SK-N-SH treated with all-trans-retinoic acid at 6 μM for 48 hours (cell line): ENCODE data around the gene ESCO1.

Experiments used
- ATAC-seq: fragments of 200-7000 bp; cut with Tn5 transposase; 3 replicates; pipeline ENCODE4 v1.9.1; 2020; ENCODE audit warnings: mild to moderate bottlenecking, moderate library complexity
- ARNTL ChIP-seq: fragments of 450-650 bp; formaldehyde crosslinking; IDR thresholded peaks from 2 replicates; pipeline ENCODE4 v1.5.0; 2020; ENCODE audit warnings: low read depth, mild to moderate bottlenecking, moderate library complexity, borderline replicate concordance
- BACH2 ChIP-seq: fragments of 250-450 bp; sonication (Bioruptor Pico); IDR thresholded peaks from 2 replicates; pipeline ENCODE4 v1.9.0; 2021; ENCODE audit warnings: mild to moderate bottlenecking, borderline replicate concordance
- CSDC2 ChIP-seq: fragments of 250-450 bp; sonication (Bioruptor Pico); IDR thresholded peaks from 2 replicates; pipeline ENCODE4 v1.5.0; 2020; ENCODE audit warnings: mild to moderate bottlenecking, moderate library complexity
- ESRRG ChIP-seq: fragments of 250-450 bp; sonication (Bioruptor Pico); IDR thresholded peaks from 2 replicates; pipeline ENCODE4 v1.6.1; 2021; ENCODE audit warnings: mild to moderate bottlenecking
- GLIS3 ChIP-seq: fragments of 250-450 bp; sonication (Bioruptor Pico); IDR thresholded peaks from 2 replicates; pipeline ENCODE4 v1.5.0; 2020; ENCODE audit warnings: mild to moderate bottlenecking, moderate library complexity
- ISL1 ChIP-seq: fragments of 250-450 bp; sonication (Bioruptor Pico); IDR thresholded peaks from 2 replicates; pipeline ENCODE4 v2.1.2; 2022; ENCODE audit warnings: mild to moderate bottlenecking, moderate library complexity
- OSR1 ChIP-seq: fragments of 250-450 bp; sonication (Bioruptor Pico); IDR thresholded peaks from 2 replicates; pipeline ENCODE4 v1.8.0; 2022; ENCODE audit warnings: moderate library complexity, mild to moderate bottlenecking, inconsistent platforms
- PPARA ChIP-seq: fragments of 250-450 bp; sonication (Bioruptor Pico); IDR thresholded peaks from 2 replicates; pipeline ENCODE4 v1.5.0; 2020; ENCODE audit warnings: mild to moderate bottlenecking, borderline replicate concordance
- SNAI2 ChIP-seq: fragments of 250-450 bp; sonication (Bioruptor Pico); IDR thresholded peaks from 2 replicates; pipeline ENCODE4 v1.5.0; 2020; ENCODE audit warnings: mild to moderate bottlenecking, moderate library complexity
- TCF4 ChIP-seq: fragments of 250-450 bp; sonication (Bioruptor Pico); IDR thresholded peaks from 2 replicates; pipeline ENCODE4 v1.8.0; 2021; ENCODE audit warnings: mild to moderate bottlenecking, moderate library complexity, borderline replicate concordance
- TOX ChIP-seq: fragments of 250-450 bp; sonication (Bioruptor Pico); IDR thresholded peaks from 2 replicates; pipeline ENCODE4 v1.8.0; 2021; ENCODE audit warnings: mild to moderate bottlenecking, moderate library complexity, borderline replicate concordance
- ZC3H10 ChIP-seq: fragments of 250-450 bp; sonication (Bioruptor Pico); IDR thresholded peaks from 2 replicates; pipeline ENCODE4 v1.5.1; 2021; ENCODE audit warnings: mild to moderate bottlenecking, moderate library complexity
- ZFP3 ChIP-seq: fragments of 250-450 bp; sonication (Bioruptor Pico); IDR thresholded peaks from 2 replicates; pipeline ENCODE4 v1.5.0; 2020; ENCODE audit warnings: mild to moderate bottlenecking, moderate library complexity
- ZFP30 ChIP-seq: fragments of 450-650 bp; formaldehyde crosslinking; IDR thresholded peaks from 2 replicates; pipeline ENCODE4 v1.5.0; 2022; ENCODE audit warnings: mild to moderate bottlenecking, moderate library complexity
- ZNF565 ChIP-seq: fragments of 450-650 bp; formaldehyde crosslinking; conservative IDR thresholded peaks from 2 replicates; pipeline ENCODE4 v1.5.0; 2020; ENCODE audit warnings: low read depth, mild to moderate bottlenecking, moderate library complexity
- ZNF70 ChIP-seq: fragments of 450-650 bp; formaldehyde crosslinking; IDR thresholded peaks from 2 replicates; pipeline ENCODE4 v1.5.0; 2020; ENCODE audit warnings: mild to moderate bottlenecking, moderate library complexity
- ZNF8 ChIP-seq: fragments of 450-650 bp; formaldehyde crosslinking; IDR thresholded peaks from 2 replicates; pipeline ENCODE4 v1.5.0; 2020; ENCODE audit warnings: mild to moderate bottlenecking, moderate library complexity
- TF ChIP-seq, protein P1 (sequence below): fragments of 250-450 bp; sonication (Bioruptor Pico); IDR thresholded peaks from 2 replicates; pipeline ENCODE4 v1.5.1; 2021; ENCODE audit warnings: mild to moderate bottlenecking, moderate library complexity
- TF ChIP-seq, protein P2 (sequence below): fragments of 250-450 bp; sonication (Bioruptor Pico); IDR thresholded peaks from 2 replicates; pipeline ENCODE4 v1.8.0; 2020; ENCODE audit warnings: mild to moderate bottlenecking, moderate library complexity, borderline replicate concordance
- TF ChIP-seq, protein P3 (sequence below): fragments of 250-450 bp; sonication (Bioruptor Pico); IDR thresholded peaks from 2 replicates; pipeline ENCODE4 v1.5.1; 2020; ENCODE audit warnings: low read depth, mild to moderate bottlenecking, moderate library complexity

The ESCO1 gene

GRCh38 chr18:21636769-21637168 lies 36.3 kb upstream of the ESCO1 start:
- TF ChIP-seq ARNTL (CRISPR knock-in tag) (no peak), GLIS3 (CRISPR knock-in tag) (no peak), TCF4 (CRISPR knock-in tag) (no peak), ZFP30 (no peak), ZNF70 (no peak), CSDC2 (CRISPR knock-in tag) (no peak)
- TF ChIP-seq, protein P1, sequence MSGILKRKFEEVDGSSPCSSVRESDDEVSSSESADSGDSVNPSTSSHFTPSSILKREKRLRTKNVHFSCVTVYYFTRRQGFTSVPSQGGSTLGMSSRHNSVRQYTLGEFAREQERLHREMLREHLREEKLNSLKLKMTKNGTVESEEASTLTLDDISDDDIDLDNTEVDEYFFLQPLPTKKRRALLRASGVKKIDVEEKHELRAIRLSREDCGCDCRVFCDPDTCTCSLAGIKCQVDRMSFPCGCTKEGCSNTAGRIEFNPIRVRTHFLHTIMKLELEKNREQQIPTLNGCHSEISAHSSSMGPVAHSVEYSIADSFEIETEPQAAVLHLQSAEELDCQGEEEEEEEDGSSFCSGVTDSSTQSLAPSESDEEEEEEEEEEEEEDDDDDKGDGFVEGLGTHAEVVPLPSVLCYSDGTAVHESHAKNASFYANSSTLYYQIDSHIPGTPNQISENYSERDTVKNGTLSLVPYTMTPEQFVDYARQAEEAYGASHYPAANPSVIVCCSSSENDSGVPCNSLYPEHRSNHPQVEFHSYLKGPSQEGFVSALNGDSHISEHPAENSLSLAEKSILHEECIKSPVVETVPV (CRISPR knock-in tag) = no peak
- ATAC-seq = peak; percentile 15; the same call in 2 of the 3 replicates

DNA sequence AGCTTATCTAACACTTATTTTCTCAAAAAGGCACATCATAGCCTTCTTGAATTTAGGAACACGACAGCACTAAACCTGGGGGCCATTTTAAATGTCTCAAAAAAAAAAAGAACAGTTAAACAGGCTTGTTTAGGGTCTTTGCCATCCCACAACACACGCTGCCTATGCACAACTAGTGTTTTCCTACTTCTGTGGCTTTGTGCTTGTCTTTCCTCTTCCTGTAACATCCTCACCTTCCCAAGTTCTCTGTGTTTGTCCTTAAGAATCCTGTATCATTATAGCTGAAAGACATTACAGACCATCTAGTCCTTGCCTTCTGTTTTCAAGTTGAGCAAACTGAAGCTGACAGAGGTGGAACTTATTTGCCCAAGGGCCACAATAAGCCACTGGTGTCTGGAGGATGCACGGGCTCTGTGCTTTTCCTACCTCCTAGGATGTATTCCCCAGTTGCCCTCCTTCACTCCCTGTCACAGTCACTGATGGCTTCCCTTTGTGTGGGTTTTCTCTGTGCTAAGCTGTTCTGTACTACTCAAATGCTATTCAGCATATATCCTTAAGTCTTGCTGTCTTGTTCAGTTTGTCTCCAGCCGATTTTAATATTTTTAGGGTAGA lies 34.2 kb upstream of the ESCO1 start:
- no peak for TF ChIP-seq OSR1 (CRISPR knock-in tag)
- no peak for TF ChIP-seq ZFP30
- TF ChIP-seq ZNF565 (CRISPR knock-in tag) = no peak
- TF ChIP-seq SNAI2 (CRISPR knock-in tag) = no peak
- TF ChIP-seq ISL1 (CRISPR knock-in tag) = no peak
- no peak for TF ChIP-seq BACH2 (CRISPR knock-in tag)
- TF ChIP-seq, protein P1 (CRISPR knock-in tag) = no peak
- no peak for TF ChIP-seq TOX
- TF ChIP-seq, protein P2, sequence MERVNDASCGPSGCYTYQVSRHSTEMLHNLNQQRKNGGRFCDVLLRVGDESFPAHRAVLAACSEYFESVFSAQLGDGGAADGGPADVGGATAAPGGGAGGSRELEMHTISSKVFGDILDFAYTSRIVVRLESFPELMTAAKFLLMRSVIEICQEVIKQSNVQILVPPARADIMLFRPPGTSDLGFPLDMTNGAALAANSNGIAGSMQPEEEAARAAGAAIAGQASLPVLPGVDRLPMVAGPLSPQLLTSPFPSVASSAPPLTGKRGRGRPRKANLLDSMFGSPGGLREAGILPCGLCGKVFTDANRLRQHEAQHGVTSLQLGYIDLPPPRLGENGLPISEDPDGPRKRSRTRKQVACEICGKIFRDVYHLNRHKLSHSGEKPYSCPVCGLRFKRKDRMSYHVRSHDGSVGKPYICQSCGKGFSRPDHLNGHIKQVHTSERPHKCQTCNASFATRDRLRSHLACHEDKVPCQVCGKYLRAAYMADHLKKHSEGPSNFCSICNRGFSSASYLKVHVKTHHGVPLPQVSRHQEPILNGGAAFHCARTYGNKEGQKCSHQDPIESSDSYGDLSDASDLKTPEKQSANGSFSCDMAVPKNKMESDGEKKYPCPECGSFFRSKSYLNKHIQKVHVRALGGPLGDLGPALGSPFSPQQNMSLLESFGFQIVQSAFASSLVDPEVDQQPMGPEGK = no peak
- TF ChIP-seq, protein P3, sequence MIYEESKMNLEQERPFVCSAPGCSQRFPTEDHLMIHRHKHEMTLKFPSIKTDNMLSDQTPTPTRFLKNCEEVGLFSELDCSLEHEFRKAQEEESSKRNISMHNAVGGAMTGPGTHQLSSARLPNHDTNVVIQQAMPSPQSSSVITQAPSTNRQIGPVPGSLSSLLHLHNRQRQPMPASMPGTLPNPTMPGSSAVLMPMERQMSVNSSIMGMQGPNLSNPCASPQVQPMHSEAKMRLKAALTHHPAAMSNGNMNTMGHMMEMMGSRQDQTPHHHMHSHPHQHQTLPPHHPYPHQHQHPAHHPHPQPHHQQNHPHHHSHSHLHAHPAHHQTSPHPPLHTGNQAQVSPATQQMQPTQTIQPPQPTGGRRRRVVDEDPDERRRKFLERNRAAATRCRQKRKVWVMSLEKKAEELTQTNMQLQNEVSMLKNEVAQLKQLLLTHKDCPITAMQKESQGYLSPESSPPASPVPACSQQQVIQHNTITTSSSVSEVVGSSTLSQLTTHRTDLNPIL = no peak
- TF ChIP-seq ARNTL (CRISPR knock-in tag) = no peak
- TF ChIP-seq ZC3H10 = no peak
- peak; percentile 12; the same call in 2 of the 3 replicates for ATAC-seq

DNA sequence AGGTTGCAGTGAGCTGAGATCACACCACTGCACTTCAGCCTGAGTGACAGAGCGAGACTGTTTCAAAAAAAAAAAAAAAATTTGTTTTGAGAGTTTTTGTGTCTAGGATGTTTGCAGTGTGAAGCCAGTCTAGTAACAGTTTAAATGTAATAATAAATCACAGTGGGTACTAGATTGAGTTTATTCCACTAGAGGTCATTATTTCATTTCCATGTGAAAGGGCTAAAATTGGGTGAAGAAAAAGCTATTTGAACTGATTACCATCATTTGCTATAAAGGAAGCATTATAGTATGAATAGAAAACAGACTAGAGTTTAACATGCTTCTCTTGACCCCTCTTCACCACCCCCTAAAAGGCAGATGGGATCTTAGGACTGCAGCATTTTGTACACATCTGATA lies 31.9 kb upstream of the ESCO1 start:
- ATAC-seq = no peak
- TF ChIP-seq ZNF8 (no peak), CSDC2 (CRISPR knock-in tag) (no peak), ZNF70 (no peak), TCF4 (CRISPR knock-in tag) (no peak), PPARA (CRISPR knock-in tag) (no peak), ZNF565 (CRISPR knock-in tag) (no peak), SNAI2 (CRISPR knock-in tag) (no peak), ARNTL (CRISPR knock-in tag) (no peak), ZFP30 (no peak), ESRRG (CRISPR knock-in tag) (no peak), BACH2 (CRISPR knock-in tag) (no peak), ZFP3 (CRISPR knock-in tag) (no peak), ZC3H10 (no peak), GLIS3 (CRISPR knock-in tag) (no peak), TOX (no peak), OSR1 (CRISPR knock-in tag) (no peak)
- TF ChIP-seq, protein P3 = no peak
- TF ChIP-seq, protein P2 = no peak
- TF ChIP-seq, protein P1 (CRISPR knock-in tag) = no peak
